CD4-positive, alpha-beta T cell treated with Interleukin-4 for 1 hour (primary cell): ENCODE results near the gene ITPRID1.
"Not testable (repeated sequence)": the region's sequence is repeated elsewhere in the genome, so short reads cannot be mapped to it uniquely, and the experiment has no call there.

ENCODE experiments used
- DNase-seq, 2 donors: peaks; one replicate each; pipeline ENCODE4 v3.0.0-alpha.2; 2020 to 2022

Gene ITPRID1

DNA sequence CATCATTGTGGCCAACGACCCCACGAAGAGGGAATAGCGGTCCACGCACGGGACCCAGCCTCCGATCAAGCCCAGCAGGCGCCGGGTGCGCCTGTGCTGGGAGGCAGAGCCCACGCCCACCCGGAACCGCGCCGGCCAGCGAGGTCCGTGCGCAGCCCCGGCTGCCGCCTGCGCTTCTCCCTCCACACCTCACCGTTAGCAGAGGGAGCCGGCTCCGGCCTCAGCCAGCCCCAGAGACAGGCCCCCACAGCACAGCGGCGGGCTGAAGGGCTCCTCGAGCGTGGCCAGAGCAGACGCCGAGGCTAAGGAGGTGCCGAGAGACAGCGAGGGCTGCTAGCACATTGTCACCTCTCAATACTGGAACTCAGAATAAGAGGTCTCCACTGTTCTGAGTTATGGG is 3.6 kb downstream of the ITPRID1 start:
- DNase-seq = no peak

DNA sequence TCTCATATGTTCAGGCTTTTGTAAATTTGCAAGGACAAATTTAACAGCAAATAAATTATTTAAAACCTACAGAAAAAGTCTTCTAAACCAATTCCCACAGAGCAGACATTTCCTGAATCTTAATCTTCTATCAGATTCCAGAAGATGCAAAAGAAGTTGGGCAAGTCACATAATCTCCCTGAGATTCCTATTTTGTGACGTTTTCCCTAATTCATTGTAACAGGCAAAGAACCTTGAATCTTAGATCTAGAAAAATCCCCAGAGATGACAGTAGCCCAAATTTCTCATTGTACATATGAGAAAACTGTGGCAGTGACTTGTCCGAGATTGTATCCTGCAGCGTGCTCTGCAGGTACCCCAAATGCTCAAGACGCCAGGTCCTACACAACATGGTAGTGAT is 4.9 kb downstream of the ITPRID1 start:
- no peak for DNase-seq

DNA sequence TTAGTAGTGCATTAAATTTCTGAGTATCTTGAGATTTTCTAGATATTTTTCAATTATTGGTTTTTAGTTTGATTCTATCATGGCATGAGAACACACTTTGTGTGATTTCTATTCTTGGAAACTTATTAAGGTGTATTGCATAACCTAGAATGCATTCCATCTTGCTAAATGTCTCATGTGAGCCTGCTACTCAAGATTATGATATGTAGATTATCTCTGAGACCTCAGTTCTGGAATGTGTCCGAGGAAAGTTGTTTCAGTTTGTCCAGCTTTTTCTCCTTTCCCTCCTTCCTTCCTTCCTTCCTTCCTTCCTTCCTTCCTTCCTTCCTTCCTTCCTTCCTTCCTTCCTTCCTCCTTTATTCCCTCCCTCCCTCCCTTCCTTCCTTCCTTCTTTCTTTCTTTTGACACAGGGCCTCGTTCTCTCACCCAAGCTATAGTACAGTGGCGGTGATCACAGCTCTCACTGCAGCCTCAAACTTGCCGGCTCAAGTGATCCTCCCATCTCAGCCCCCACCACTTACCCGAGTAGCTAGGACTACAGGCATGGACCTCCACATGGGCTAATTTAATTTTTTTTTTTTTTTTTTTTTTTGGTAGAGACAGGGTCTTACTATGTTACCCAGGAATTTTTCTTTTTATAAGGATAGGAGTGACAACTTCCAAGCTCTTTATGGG is 7.6 kb downstream of the ITPRID1 start:
- no peak for DNase-seq

DNA sequence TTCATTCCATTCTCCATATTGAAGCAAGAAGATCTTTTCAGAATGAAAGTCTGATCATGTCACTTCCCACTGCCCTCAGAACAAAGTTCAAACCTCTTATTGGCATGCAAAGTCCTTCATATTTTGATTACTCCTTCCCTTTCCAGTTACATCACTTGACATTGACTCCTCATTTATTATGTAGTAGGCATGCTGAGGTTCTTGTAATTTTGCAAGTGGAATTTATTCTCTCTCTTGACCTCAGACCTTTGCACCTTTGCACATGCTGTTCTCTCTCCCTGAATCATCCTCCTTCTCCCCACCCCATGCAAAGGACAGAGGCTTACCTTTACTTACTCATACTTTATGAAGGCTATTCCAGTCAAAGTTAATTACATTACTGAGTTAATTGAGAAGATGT is 13.0 kb downstream of the ITPRID1 start:
- DNase-seq = no peak

DNA sequence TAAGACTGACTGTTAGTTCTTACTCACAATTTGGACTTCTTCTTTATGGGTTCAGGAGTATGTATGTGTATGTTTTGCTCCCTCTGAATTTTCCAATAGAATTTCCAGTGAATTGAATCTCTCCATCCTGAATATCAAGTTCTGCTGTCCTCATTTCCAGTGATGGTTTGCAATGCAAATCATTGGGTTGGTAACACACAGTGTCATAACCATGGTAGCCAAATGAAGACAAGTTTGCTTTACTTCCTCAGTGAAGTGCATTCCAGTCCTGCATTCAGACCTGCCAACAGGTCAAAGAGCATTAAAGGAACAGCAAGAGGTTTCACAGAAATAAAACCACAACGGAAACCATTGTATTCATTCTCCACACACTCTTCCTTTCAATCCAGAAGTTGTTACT is 15.2 kb downstream of the ITPRID1 start:
- DNase-seq = no peak

DNA sequence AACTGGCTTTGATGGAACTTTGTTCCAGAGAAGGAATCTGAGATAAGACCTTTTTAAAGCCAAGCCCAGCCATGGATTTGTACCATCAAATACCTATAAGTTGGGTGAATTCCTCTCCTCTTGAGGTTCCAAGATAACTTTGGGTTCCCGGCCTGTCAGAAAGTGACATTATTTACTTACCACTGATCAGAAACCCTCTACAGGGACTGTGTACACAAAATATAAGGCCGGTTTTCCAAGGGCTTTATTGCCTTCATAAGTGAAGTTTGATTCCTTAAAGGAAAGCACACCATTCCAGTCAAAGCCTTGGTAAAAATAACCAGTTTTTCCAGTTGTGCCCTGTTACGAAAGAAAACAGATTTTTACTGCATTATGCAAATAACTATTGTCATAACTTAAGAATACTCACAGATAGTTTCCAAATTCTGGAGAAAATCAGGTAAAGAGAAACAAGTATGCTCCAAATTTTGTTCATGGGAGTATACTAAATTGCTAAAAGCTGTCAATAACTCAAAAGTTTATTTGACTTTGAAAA is 26.8 kb downstream of the ITPRID1 start:
- not testable (repeated sequence) for DNase-seq

DNA sequence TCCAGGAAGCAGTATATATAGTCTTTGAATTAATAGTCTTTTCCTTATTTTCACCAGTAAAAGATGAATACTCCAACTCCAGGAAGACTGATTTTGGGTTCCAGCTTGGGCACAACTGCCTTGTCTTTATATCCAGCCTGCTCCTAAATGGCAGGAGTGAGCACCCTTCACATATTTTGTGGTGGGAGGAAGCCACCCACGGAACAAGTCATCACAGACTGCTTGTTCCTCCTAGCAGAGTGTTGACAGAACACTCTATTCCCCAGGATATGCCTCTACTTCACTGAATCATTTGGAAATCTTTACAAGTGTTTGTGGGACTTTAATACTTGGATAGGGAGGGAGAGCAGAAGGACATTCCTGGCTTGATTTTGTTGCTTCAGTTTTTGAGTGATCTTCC is 31.7 kb downstream of the ITPRID1 start:
- DNase-seq = no peak

DNA sequence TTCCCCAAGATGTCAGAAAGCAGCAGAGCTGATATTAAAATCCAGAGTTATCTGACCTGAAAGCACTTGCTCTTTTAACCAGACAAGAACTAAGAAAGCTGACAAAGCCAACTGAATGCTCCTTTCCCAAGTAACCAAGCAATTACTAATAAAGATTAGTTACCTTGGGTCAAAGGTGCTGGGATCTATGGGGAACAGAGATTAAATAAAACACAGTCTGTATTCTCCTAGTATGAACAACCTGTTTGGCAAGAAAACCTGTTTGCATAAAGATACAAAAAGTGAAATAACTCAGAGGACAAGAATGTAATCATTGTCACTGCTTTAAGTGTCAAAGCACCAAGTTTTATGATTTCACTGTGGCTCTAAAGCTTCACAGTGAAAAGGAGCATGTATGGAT is 35.7 kb downstream of the ITPRID1 start:
- DNase-seq = no peak

DNA sequence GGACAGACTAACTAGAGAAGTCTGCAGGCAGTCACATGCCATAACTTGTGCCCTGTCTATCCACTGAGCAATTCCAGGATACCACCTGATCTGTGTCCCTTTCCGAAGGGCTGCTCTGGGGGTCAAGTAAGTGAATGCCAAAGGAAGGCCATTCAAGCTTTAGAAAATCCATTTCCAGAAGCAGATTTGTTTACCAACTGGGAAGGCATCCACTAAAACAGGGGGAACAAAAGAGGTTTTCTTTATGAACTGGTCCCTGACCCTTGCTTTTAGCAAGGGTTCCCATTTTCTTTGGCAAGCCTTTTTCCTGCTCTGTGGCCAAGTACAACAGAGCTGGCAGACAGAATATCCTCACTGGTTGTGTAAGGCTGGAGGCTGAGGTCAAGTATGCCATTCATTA is 36.5 kb downstream of the ITPRID1 start:
- no peak for DNase-seq

DNA sequence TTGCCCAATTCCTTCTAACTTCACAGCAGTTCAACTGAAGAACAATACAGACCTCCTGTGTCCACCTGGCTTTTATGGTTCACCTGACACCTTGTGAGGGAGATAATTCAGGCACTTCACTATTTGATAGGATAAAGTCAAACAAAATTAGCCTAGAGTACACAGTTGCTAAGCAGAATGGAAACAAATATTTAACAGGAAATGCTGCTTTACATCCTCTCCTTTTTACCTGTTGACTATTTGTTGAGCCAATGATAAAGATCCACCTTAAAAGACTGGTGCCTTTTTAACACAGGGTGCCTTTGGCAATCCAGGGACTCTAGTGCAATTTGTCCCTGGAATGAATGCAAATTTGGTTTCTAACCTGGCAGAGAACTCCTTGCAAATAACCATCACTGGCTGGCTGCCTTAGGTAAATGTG is 39.8 kb downstream of the ITPRID1 start:
- no peak for DNase-seq

DNA sequence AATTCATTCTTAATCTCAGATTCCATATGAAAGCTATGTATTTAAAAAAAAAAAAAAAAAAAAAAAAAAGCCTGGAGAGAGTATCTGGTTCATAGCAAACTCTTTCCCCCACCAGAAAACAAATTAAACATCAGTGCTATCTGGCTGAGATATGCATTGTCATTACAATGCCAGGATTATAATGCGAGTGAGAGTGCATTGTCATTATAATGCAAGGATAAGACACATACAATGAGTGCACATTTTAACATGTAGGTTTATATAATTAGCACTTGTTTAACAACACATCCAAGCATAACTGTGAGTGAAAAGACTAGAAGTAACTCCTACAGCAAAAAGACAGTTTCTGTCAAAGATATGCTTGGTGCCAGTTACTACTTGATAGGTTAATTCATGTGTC is 48.1 kb downstream of the ITPRID1 start:
- DNase-seq = no peak

DNA sequence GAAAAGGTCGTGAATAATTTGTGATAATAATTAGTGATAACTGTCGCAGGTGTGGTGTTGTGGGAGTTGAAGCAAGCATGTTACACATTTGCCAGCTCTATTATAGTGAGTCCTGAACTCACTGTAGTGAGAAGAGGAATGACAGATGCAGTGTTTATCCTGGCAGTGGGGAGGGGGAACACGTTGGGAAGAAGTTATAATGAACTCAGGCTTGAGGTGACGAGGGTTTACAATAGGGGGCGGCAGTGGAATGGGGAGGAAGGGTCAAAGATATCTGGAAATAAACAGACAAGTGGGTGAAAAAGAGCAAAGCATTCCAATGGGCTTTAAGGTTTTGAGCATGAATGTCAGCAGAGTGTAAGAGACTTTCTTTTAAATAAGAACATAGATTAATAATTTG is 49.6 kb downstream of the ITPRID1 start:
- no peak for DNase-seq

DNA sequence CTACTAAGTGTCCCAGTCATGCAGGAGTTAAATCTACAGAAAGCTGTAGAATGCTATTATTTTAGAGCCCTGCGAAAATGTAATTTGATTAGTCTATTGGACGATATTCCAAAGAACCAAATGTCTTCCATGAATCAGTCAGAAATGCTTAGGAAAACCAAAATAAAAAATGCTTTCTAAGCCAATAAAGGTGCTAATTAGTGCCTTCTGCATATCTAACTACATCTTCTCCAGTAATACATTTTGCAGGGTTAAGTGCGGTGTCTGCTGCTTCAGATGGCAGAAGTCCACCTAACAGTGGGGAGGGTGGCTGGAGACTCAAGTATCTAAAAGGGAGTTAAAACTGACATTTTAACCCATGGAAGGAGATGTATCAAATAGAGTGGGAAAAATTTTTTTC is 50.1 kb downstream of the ITPRID1 start:
- DNase-seq = no peak

DNA sequence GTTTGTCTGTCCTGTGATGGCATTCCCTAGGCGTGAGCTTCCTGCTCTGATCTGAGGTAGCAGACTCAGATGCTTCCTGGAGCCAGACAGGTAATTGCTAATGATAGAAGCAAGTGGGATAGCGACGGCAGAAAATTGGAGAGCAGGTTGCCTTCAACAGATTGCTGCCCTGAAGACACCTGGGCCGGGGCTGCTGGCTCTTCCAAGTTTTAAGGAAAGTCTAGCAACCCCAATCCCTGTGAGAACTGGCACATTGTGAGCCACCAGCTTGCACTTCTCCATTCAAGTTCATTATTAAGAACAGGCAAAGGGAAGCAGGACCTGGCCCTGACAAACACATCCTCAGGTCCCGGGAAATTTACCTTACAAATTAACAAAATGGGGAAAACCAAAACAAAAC is 50.8 kb downstream of the ITPRID1 start:
- no peak for DNase-seq

DNA sequence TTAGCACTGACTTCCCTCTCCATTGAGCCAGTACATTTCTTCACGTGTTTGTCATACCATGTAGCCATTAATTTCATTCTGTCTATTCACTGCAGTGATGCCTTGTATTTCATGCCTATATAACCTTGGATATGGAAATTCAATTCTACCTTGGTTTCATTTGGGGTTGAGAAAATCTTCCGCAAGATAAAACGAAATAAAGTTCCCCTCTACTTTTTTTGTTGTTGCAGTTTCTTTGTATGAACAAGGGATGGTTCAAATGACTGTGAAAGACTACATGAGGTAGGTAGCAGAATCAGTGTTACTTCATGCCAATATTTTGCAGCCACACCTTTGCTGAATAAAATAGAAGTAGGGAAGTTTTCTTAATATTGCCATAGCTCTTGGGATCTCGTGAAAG is 55.6 kb downstream of the ITPRID1 start:
- DNase-seq = no peak

DNA sequence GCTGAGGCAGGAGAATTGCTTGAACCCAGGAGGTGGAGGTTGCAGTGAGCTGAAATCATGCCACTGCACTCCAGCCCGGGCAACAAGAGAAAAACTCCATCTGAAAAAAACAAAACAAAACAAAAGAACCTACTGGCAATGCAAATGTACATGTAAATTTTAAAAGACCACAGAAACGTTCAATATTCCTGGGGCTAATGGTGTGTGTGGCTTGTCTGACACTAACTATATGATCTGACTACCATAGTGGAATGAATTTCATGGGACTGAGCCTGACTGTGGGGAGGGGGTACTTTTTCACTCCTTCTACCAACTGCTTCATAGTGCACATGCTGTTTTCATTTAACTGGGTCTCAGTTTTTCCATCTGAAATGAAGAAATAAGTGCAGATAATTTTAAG is 69.6 kb downstream of the ITPRID1 start:
- DNase-seq = no peak

DNA sequence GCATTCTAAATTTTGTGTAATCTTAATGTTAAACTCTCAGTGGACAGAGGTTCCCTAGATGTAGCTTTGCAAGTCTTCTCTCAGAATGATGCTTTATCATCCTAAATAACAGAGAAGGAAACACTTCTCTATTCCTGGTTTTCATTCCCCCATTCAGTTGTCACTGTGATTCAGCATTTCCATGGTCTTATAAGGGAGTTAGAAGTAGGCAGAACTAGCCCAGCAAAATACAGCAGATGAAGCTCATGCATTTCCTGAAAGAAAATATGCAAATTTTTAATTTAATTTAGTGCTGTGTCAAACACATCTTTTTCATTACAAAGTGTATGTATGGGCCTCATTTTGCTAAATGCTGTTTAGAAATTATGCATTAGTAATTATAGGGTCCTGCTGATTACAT is 70.1 kb downstream of the ITPRID1 start:
- no peak for DNase-seq

DNA sequence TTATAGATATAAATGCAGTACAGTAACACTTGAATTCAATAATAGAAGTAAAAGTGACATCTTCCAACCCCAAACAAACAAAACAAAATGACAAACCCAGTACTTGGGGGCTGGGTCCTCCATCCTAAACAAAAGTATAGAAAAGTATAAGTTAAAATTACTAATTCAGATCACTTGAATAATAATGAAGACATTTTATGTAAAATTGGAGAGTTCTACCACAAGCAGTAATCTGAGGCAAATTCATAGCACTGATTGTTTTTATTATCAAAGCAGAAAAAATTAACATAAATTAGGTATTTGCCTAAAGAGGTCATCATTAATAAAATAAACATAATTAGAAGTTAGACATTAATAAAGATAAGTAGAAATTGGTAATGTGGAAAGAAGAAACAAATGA is 81.5 kb downstream of the ITPRID1 start:
- no peak for DNase-seq

DNA sequence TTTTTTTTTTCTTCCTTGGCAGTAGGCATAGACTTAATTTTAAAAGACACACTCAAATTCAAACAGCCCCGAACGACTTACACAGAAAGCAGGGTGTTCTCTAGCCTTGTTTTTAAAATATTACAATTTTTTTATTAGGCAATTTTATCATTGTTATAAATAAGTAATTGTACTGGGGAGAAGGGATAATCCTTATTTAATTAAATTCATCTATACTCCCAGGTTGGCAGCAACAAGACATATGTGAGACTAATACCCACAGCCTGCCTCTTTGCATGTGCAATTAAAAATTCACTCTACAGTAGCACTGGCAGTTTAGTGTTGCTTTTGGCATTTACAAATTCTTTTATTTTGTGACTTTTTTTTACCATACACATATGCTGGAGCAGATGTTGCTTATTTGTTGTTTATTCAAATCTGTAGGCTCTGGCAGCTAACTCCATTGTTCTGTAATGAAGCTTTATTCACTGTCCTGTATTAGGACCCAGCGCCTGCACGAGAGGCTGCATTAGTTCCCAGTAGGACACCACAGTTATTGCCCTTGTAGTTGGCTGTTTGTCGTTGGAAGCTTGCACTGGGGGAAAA is 88.2 kb downstream of the ITPRID1 start:
- DNase-seq = no peak

DNA sequence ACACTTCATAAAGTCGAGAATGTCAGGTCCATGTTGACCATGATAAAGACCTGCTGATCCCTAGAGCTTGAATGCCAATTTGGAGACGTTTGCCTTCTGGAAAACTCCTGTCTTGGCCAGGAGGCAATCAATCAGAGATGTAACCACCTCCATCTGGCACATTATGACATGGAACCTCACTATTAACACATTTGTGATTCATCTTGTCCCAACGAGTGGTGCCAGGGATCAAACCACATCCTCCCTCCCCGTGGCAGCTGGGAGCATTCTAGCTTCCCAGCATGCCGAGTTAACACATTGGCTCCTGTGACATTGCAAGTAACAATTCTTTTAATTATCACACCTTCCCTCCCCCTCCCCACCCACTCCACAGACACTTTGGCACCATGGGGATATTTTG is 89.2 kb downstream of the ITPRID1 start:
- DNase-seq = no peak

DNA sequence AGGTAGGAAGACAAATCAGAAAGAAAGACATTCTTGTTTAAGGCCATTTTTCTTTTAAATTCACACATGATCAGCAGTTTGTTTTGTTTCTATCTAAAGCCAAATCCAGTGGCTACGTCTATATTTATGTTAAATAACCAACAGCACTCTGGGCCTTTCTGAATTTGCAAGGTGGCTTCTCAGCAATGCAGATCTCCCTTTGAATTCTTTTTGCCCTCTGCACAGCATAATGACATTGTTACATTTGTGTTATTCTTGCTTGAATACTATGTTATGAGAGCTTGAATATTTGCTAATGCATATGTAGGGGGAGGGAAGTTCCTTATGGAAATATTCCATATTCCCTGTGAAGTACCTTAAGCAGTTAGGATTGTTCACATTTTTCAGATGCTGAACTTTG is 99.7 kb downstream of the ITPRID1 start:
- DNase-seq = no peak

DNA sequence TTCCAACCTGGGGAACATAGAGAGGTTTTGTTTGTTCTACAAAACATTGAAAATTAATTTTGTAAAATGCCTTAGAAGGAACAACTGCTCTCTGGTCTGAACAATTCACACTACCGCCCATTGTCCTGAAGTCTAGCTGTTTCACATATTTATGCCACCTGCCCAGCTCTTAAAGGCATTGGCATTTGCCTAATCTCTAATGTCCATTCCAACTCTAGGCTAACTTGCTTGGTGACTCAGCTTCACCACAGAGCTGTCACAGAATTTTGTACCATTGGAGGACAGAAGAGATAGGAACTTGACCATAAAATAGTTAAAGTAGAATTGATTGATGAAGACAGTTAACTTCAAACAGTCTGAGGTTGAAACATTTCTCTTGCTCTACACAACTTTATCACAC is 119.6 kb downstream of the ITPRID1 start:
- no peak for DNase-seq

DNA sequence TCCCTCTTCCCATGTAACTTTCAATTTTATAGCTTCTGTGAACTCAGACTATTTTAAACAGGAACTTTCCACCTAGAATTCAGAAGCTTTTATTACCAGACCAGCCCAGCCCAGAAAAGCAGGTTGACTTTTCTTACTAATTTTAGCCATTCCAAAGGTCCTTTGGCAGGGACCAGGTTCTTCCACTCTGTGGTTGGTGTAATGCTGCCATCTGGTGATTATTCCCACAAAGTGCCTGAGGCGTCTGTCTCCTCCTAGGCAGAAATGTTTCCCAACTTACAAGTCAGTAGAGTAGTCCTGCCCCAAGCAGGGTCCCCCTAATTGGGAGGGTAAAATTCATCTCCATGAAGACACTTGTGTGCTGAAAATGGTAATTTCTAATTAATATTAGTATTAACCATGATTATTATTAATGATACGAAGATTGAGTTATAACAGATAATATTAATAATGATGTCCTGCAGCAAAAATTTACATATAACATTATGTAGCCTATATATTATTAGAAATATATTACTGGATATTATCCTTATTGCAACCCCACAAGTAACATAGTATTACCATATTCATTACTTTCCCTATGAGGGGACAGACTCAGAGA is 120.1 kb downstream of the ITPRID1 start:
- DNase-seq = no peak

DNA sequence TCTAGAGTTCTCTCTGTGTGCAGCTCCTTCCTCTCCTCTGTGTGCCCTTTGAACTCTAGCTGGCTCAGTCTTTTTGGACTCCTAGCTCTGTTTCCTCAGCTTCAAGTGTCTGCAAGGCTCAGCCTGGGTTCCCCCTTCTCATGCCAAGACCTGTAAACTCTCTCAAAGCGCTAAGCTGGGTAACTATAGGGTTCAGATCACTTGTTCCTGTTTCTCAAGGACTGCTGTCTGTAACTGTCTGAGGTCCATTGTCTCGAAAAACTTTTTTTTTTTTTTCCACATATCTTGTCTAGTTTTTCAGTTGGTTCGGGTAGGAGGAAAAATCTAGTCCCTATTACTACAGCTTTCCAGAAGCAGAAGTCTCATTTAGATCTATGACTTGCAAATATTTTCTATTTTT is 126.5 kb downstream of the ITPRID1 start:
- DNase-seq = no peak

DNA sequence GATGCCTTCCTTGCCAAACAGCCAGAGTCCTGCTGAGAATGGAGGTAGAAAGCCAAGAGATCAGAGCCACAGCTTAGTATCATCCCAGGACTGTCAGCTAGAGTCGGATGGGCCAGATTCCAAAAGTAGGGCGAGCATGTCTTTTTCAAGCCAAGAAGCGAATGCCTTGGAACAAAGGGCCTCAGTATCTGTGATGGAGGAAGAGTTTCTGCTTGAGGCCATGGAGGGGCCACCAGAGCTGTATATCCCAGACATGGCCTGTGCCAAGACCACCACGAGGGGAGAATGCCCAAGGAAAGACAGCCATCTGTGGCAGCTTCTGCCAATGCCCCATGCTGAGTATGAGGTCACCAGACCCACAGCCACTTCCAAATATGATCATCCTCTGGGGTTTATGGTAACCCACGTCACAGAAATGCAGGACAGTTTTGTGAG is 128.8 kb downstream of the ITPRID1 start:
- DNase-seq = no peak
